H1 (cell line): ENCODE data around the gene RAD51B.

Source experiments
- CREB1 ChIP-seq: IDR thresholded peaks from 2 replicates; pipeline ENCODE4 v1.6.1; 2012; ENCODE audit warnings: inconsistent platforms
- CTCF ChIP-seq, 3 experiments: IDR thresholded peaks; 1 replicate in 2 of 3; 2 replicates in 1 of 3; pipeline versions ENCODE4 v1.5.1 to v1.6.1; 2011; ENCODE audit warnings: low read length in 3 of 3, mild to moderate bottlenecking in 3 of 3, inconsistent platforms in 2 of 3, low read depth in 1 of 3, moderate library complexity in 1 of 3; ENCODE audit not compliant: insufficient read depth in 1 of 3; ENCODE audit errors: control extremely low read depth in 1 of 3
- EP300 ChIP-seq, 2 experiments: IDR thresholded peaks; 1 replicate in 1 of 2; 2 replicates in 1 of 2; pipeline ENCODE4 v1.6.1; 2011 to 2012; ENCODE audit warnings: low read depth in 2 of 2, low read length in 2 of 2, mild to moderate bottlenecking in 2 of 2, borderline replicate concordance in 1 of 2, inconsistent platforms in 1 of 2, moderate library complexity in 1 of 2
- GABPA ChIP-seq: IDR thresholded peaks from 2 replicates; pipeline ENCODE4 v1.6.1; 2011; ENCODE audit warnings: mild to moderate bottlenecking, low read length, moderate library complexity, borderline replicate concordance; ENCODE audit not compliant: insufficient read depth
- HDAC2 ChIP-seq, 2 experiments: fragments of 300-600 bp in 1 of 2; sonication (generic) in 1 of 2; IDR thresholded peaks; 2 replicates each; pipeline ENCODE4 v1.6.1; 2011 to 2012; ENCODE audit warnings: low read depth in 2 of 2, low read length in 2 of 2, mild to moderate bottlenecking in 2 of 2, moderate library complexity in 2 of 2, borderline replicate concordance in 1 of 2, inconsistent platforms in 1 of 2
- KDM1A ChIP-seq: fragments of 200-600, 300-600 bp; sonication (generic); IDR thresholded peaks from 2 replicates; pipeline ENCODE4 v1.7.1; 2016; ENCODE audit warnings: mild to moderate bottlenecking, low read length, borderline replicate concordance
- POLR2A ChIP-seq, 2 experiments: IDR thresholded peaks; 1 replicate in 1 of 2; 2 replicates in 1 of 2; pipeline ENCODE4 v1.6.1; 2011; ENCODE audit warnings: low read depth in 2 of 2, low read length in 2 of 2, mild to moderate bottlenecking in 2 of 2; ENCODE audit errors: control extremely low read depth in 1 of 2
- POLR2AphosphoS5 ChIP-seq: IDR thresholded peaks from 2 replicates; pipeline ENCODE4 v1.6.1; 2011; ENCODE audit warnings: low read depth, low read length
- TCF12 ChIP-seq: IDR thresholded peaks from 2 replicates; pipeline ENCODE4 v1.6.1; 2011; ENCODE audit warnings: low read depth, mild to moderate bottlenecking, low read length
- YY1 ChIP-seq: IDR thresholded peaks from 2 replicates; pipeline ENCODE4 v1.6.1; 2011; ENCODE audit warnings: low read depth, mild to moderate bottlenecking, low read length
- ZNF274 ChIP-seq: IDR thresholded peaks from 2 replicates; pipeline ENCODE4 v1.7.0; 2012; ENCODE audit warnings: low read length, borderline replicate concordance; ENCODE audit errors: extremely low read depth

- no peak for TF ChIP-seq CTCF (IDR thresholded peaks at IDR 0.05; ENCODE audit: control extremely low read depth in 1 of 3, insufficient read depth in 1 of 3, low read depth in 1 of 3, low read length in 3 of 3)
- no peak for TF ChIP-seq POLR2A (IDR thresholded peaks at IDR 0.05; ENCODE audit: control extremely low read depth in 1 of 2, low read depth in 2 of 2, low read length in 2 of 2)
- TF ChIP-seq YY1, result no peak
- TF ChIP-seq ZNF274, result no peak
- TF ChIP-seq POLR2AphosphoS5, result no peak
- no peak for TF ChIP-seq KDM1A
- TF ChIP-seq HDAC2 (IDR thresholded peaks at IDR 0.05; ENCODE audit: borderline replicate concordance in 1 of 2, low read depth in 2 of 2, low read length in 2 of 2), result no peak
- no peak for TF ChIP-seq TCF12
- TF ChIP-seq CREB1, result no peak
- no peak for TF ChIP-seq GABPA
- no peak for TF ChIP-seq EP300 (IDR thresholded peaks at IDR 0.05; ENCODE audit: borderline replicate concordance in 1 of 2, low read depth in 2 of 2, low read length in 2 of 2)
Measured at GRCh38 chr14:68105816-68106215, 286.2 kb downstream of the RAD51B start.
